Uterus (tissue), 4 donors: Measurements from ENCODE around the gene CD48. TPM values are rescaled to one million over a fixed set of nuclear protein-coding genes. Genes with fewer than 3 reads are reported as not detected.

ENCODE experiments used
- DNase-seq, 2 donors: peaks; one replicate each; pipeline ENCODE4 v3.0.0-alpha.2; 2019 to 2020
- H3K27ac ChIP-seq, 2 donors: fragments of 200-600 bp; sonication (generic); 1 replicate in 1 of 2; 2 replicates in 1 of 2; pipeline ENCODE4 v1.5.1; 2016 to 2018
- H3K27me3 ChIP-seq, 2 donors: fragments of 200-600 bp; sonication (generic); one replicate each; pipeline ENCODE4 v1.5.1; 2018 to 2019; ENCODE audit warnings: control low read depth in 1 of 2
- H3K36me3 ChIP-seq, 2 donors: fragments of 200-600 bp; sonication (generic); one replicate each; pipeline ENCODE4 v1.5.1; 2019; ENCODE audit warnings: control low read depth in 1 of 2
- H3K4me1 ChIP-seq, 2 donors: fragments of 200-600 bp; sonication (generic); one replicate each; pipeline ENCODE4 v1.5.1; 2018 to 2019; ENCODE audit warnings: control low read depth in 1 of 2
- H3K4me3 ChIP-seq, 2 donors: fragments of 200-600 bp; sonication (generic); 1 replicate in 1 of 2; 2 replicates in 1 of 2; pipeline ENCODE4 v1.5.1; 2018 to 2019; ENCODE audit warnings: mild to moderate bottlenecking in 1 of 2
- H3K9me3 ChIP-seq, 2 donors: fragments of 200-600 bp; sonication (generic); one replicate each; pipeline ENCODE4 v1.5.1; 2019; ENCODE audit warnings: control low read depth in 1 of 2
- CTCF ChIP-seq, 4 experiments: fragments of 200-600 bp in 2 of 4; fragments of 450-650 bp in 2 of 4; sonication (generic) in 2 of 4; IDR thresholded peaks; one replicate each; pipeline ENCODE4 v1.5.1; 2016 to 2019; ENCODE audit warnings: antibody characterized with exemption in 4 of 4, mild to moderate bottlenecking in 2 of 4, moderate library complexity in 1 of 4
- POLR2A ChIP-seq, 2 donors: fragments of 450-650 bp; IDR thresholded peaks; one replicate each; pipeline ENCODE4 v1.6.1; 2016; ENCODE audit warnings: antibody characterized with exemption in 2 of 2, mild to moderate bottlenecking in 1 of 2, moderate library complexity in 1 of 2
- intact Hi-C: fragments of 100-400 bp; cut with DNase I; formaldehyde crosslinking; loops from one replicate; pipeline ENCODE4 v1.15.1; 2023; ENCODE audit warnings: low total_unique reads
- total RNA-seq, 4 donors: library from RNA; depleted of rRNA in 3 of 4; stranded (reverse); fragments of >200 nt in 3 of 4; gene quantifications; one replicate each; pipeline versions ENCODE4 v1.1.0 to v1.2.4, GENCODE V29; 2014 to 2023
- donor health status: DM: yes; HTN: yes; CAD: no.

The CD48 gene
- total RNA-seq, result 1 to 10 TPM in 3 of 4 donors, under 1 TPM in 1; 0.51 to 10.0 (median 2.6) TPM

- TF ChIP-seq POLR2A (IDR thresholded peaks at IDR 0.05) (no peak), CTCF (IDR thresholded peaks at IDR 0.05) (no peak)
- H3K9me3 ChIP-seq, result no peaks in the 10 kb centered on the region
- H3K4me1 ChIP-seq, result no peaks in the 10 kb centered on the region
- no peaks in the 10 kb centered on the region for H3K27me3 ChIP-seq
- intact Hi-C loops, result no loop called here
- DNase-seq, result no peak
- H3K4me3 ChIP-seq, result no peak within 1 kb of the TSS
- no peaks in the 10 kb centered on the region for H3K36me3 ChIP-seq
- H3K27ac ChIP-seq, result no peak within 1 kb of the TSS
Observed at GRCh38 chr1:160711602-160712311, at the start of gene CD48. TSS of gene CD48 (minus strand) at chr1:160711822. CDS start at chr1:160711763, 59 bp downstream.

- H3K9me3 ChIP-seq, result no peaks in the 10 kb centered on the region
- no peak for DNase-seq
- intact Hi-C loops, result no loop called here
- no peak overlapping the region for H3K4me3 ChIP-seq
- H3K36me3 ChIP-seq, result no peaks in the 10 kb centered on the region
- H3K4me1 ChIP-seq, result no peaks in the 10 kb centered on the region
- H3K27ac ChIP-seq, result no peak overlapping the region
- no peaks in the 10 kb centered on the region for H3K27me3 ChIP-seq
- TF ChIP-seq POLR2A (IDR thresholded peaks at IDR 0.05) (no peak), CTCF (IDR thresholded peaks at IDR 0.05) (no peak)
Observed at GRCh38 chr1:160761046-160761445, 49.4 kb upstream of the CD48 start.

GRCh38 chr1:160759740-160760139 lies 48.1 kb upstream of the CD48 start:
- no peak for TF ChIP-seq CTCF (IDR thresholded peaks at IDR 0.05)
- no peak for TF ChIP-seq POLR2A (IDR thresholded peaks at IDR 0.05)
- Histone ChIP-seq H3K36me3 (no peaks in the 10 kb centered on the region), H3K4me3 (no peak overlapping the region), H3K9me3 (no peaks in the 10 kb centered on the region), H3K27me3 (no peaks in the 10 kb centered on the region), H3K27ac (no peak overlapping the region), H3K4me1 (no peaks in the 10 kb centered on the region)
- no peak for DNase-seq
- intact Hi-C loops, result no loop called here

- intact Hi-C loops, result no loop called here
- TF ChIP-seq CTCF (IDR thresholded peaks at IDR 0.05) (no peak), POLR2A (IDR thresholded peaks at IDR 0.05) (no peak)
- H3K27ac ChIP-seq, result no peak overlapping the region
Observed at GRCh38 chr1:160758521-160758920, 46.9 kb upstream of the CD48 start.

GRCh38 chr1:160756849-160757201 lies 45.2 kb upstream of the CD48 start:
- Histone ChIP-seq H3K9me3 (no peaks in the 10 kb centered on the region), H3K36me3 (no peaks in the 10 kb centered on the region), H3K27ac (no peak overlapping the region), H3K27me3 (no peaks in the 10 kb centered on the region), H3K4me3 (no peak overlapping the region), H3K4me1 (no peaks in the 10 kb centered on the region)
- TF ChIP-seq POLR2A (IDR thresholded peaks at IDR 0.05) (no peak), CTCF (IDR thresholded peaks at IDR 0.05) (no peak)
- intact Hi-C loops, result no loop called here
- no peak for DNase-seq

More at GRCh38 chr1:160758521-160758920, 46.9 kb upstream of the CD48 start:
- Histone ChIP-seq H3K36me3 (no peaks in the 10 kb centered on the region), H3K4me1 (no peaks in the 10 kb centered on the region), H3K27me3 (no peaks in the 10 kb centered on the region), H3K9me3 (no peaks in the 10 kb centered on the region), H3K4me3 (no peak overlapping the region)
- DNase-seq, result no peak
